Measurements from ENCODE around the gene ZSCAN4.
A peak's percentile ranks its signal among the peaks of the same experiment; 100 is the strongest.

Gene ZSCAN4

GRCh38 chr19:57672466-57672865, 3.7 kb downstream of the ZSCAN4 start:
- DNase-seq (ENCODE audit: low read depth): no peak
- TF ChIP-seq CTCF (conservative IDR thresholded peaks at IDR 0.05; ENCODE audit: control insufficient read depth, insufficient read depth, low read depth, low read length): no peak
- H3K4me3 ChIP-seq (ENCODE audit: control insufficient read depth, low read depth, low read length): no peak overlapping the region

DNA sequence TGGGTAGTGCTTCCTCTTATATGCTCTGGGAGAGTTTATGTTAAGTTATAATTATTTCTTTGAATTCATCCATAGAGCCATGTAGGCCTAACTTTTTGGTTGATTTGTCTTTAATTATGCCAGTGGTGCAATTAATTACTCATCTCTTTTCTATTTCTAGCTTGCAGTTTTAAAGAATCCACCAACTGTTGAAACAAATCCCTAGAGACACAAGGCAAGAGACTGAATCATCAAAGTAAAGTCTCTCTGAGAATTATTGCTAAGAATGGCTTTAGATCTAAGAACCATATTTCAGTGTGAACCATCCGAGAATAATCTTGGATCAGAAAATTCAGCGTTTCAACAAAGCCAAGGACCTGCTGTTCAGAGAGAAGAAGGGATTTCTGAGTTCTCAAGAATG, 7.1 kb downstream of the ZSCAN4 start:
- peak; percentile 59 for DNase-seq (ENCODE audit: low read depth)
- TF ChIP-seq CTCF (conservative IDR thresholded peaks at IDR 0.05; ENCODE audit: control insufficient read depth, insufficient read depth, low read depth, low read length): no peak
- no peak overlapping the region for H3K4me3 ChIP-seq (ENCODE audit: control insufficient read depth, low read depth, low read length)

DNA sequence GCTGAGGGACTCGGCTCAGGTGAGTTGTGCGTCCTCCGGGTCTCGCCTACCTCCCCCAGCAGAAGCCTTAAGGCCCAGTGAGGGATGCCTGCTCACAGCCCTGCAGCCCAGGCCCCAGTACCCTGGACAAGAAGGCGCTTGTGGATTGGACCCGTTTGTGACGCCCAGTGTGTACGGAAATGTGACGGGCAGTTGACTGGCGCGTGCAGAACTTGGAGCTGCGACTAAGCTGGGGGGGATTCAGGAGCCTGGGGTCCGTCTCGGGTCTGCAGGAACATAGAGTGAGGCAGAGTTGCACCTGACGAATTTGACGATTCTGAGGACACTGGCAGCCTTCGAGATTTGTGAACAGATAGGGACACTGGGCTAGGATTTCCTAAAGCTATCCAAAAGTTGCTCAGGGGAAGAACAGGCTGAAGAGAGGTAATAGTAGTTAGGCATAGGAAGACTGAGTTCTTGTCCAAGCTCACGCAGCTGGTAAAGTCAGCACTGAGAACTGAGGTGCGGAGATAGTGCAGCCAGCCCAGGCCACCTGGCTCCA, 13.6 kb downstream of the ZSCAN4 start:
- no peak for TF ChIP-seq CTCF (conservative IDR thresholded peaks at IDR 0.05; ENCODE audit: control insufficient read depth, insufficient read depth, low read depth, low read length)

DNA sequence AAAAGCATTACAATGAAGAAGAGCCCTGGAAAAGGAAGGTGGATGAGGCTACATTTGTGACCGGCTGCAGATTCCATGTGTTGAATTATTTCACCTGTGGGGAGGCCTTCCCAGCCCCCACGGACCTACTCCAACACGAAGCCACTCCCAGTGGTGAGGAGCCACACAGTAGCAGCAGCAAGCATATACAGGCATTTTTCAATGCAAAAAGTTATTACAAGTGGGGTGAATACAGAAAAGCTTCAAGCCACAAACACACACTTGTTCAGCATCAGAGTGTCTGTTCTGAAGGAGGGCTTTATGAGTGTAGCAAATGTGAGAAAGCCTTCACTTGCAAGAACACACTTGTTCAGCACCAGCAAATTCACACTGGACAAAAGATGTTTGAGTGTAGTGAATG, 18.0 kb downstream of the ZSCAN4 start:
- TF ChIP-seq CTCF (conservative IDR thresholded peaks at IDR 0.05; ENCODE audit: control insufficient read depth, insufficient read depth, low read depth, low read length): no peak
- no peak for DNase-seq (ENCODE audit: low read depth)
- H3K4me3 ChIP-seq (ENCODE audit: control insufficient read depth, low read depth, low read length): no peak overlapping the region

More for the DNA sequence above, 13.6 kb downstream of the ZSCAN4 start:
- H3K4me3 ChIP-seq (ENCODE audit: control insufficient read depth, low read depth, low read length): peak overlapping the region; percentile 93
- peak; percentile 8 for DNase-seq (ENCODE audit: low read depth)

DNA sequence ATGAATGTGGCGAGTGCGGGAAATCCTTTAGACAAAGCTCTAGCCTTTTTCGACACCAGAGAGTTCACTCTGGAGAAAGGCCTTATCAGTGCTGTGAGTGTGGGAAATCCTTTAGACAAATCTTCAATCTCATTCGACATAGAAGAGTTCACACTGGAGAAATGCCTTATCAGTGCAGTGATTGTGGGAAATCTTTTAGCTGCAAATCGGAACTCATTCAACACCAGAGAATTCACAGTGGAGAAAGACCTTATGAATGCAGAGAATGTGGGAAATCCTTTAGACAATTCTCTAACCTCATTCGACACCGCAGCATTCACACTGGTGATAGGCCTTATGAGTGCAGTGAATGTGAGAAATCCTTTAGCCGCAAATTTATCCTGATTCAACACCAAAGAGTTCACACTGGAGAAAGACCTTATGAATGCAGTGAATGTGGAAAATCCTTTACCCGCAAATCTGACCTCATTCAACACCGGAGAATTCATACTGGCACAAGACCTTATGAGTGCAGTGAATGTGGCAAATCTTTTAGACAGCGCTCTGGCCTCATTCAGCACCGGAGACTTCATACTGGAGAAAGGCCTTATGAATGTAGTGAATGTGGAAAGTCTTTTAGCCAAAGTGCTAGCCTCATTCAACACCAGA, 18.8 kb downstream of the ZSCAN4 start:
- DNase-seq (ENCODE audit: low read depth): no peak

GRCh38 chr19:57688011-57688763, 19.5 kb downstream of the ZSCAN4 start:
- TF ChIP-seq CTCF (conservative IDR thresholded peaks at IDR 0.05; ENCODE audit: control insufficient read depth, insufficient read depth, low read depth, low read length): no peak
- no peak overlapping the region for H3K4me3 ChIP-seq (ENCODE audit: control insufficient read depth, low read depth, low read length)
- DNase-seq (ENCODE audit: low read depth): peak; percentile 6

More for the DNA sequence above, 18.8 kb downstream of the ZSCAN4 start:
- H3K4me3 ChIP-seq (ENCODE audit: control insufficient read depth, low read depth, low read length): no peak overlapping the region
- TF ChIP-seq CTCF (conservative IDR thresholded peaks at IDR 0.05; ENCODE audit: control insufficient read depth, insufficient read depth, low read depth, low read length): no peak
